GM23338 (cell line): Measurements from ENCODE around the gene STOX1.
"Not testable (repeated sequence)": the region's sequence is repeated elsewhere in the genome, so short reads cannot be mapped to it uniquely, and the experiment has no call there.

Experiments
- CREB1 ChIP-seq: fragments of 250-450 bp; sonication (Bioruptor Pico); IDR thresholded peaks from 2 replicates; pipeline ENCODE4 v1.5.0; 2020; ENCODE audit warnings: low read depth, mild to moderate bottlenecking, moderate library complexity
- EZH2 ChIP-seq: fragments of 200-600 bp; sonication (generic); IDR thresholded peaks from one replicate; pipeline ENCODE4 v1.8.0; 2017; ENCODE audit warnings: antibody characterized with exemption, mild to moderate bottlenecking, low read depth; ENCODE audit not compliant: unreplicated experiment
- EZH2phosphoT487 ChIP-seq: fragments of 200-600 bp; sonication (generic); IDR thresholded peaks from one replicate; pipeline ENCODE4 v1.8.1; 2018; ENCODE audit warnings: antibody characterized with exemption; ENCODE audit not compliant: unreplicated experiment
- POLR2AphosphoS5 ChIP-seq: IDR thresholded peaks from 2 replicates; pipeline ENCODE4 v1.6.1; 2016; ENCODE audit warnings: antibody characterized with exemption, low read depth
- ZNF114 ChIP-seq: fragments of 250-450 bp; sonication (Bioruptor Pico); IDR thresholded peaks from 2 replicates; pipeline ENCODE4 v1.5.0; 2020; ENCODE audit warnings: mild to moderate bottlenecking, moderate library complexity
- ZNF331 ChIP-seq: fragments of 250-450 bp; sonication (Bioruptor Pico); IDR thresholded peaks from 2 replicates; pipeline ENCODE4 v1.5.0; 2020; ENCODE audit warnings: low read depth, mild to moderate bottlenecking, moderate library complexity
- TF ChIP-seq, protein P1 (sequence below), 2 experiments: fragments of 200-600 bp in 1 of 2; sonication (generic) in 1 of 2; conservative IDR thresholded peaks; 2 replicates each; pipeline versions ENCODE4 v1.5.1 to v1.6.1; 2016 to 2017; ENCODE audit warnings: antibody characterized with exemption in 2 of 2, low read depth in 2 of 2, mild to moderate bottlenecking in 2 of 2, moderate library complexity in 1 of 2
- TF ChIP-seq, protein P2 (sequence below): IDR thresholded peaks from one replicate; pipeline ENCODE4 v1.6.1; 2018; ENCODE audit warnings: antibody characterized with exemption; ENCODE audit not compliant: unreplicated experiment
- TF ChIP-seq, protein P3 (sequence below): IDR thresholded peaks from 2 replicates; pipeline ENCODE4 v1.6.1; 2016; ENCODE audit warnings: antibody characterized with exemption

DNA sequence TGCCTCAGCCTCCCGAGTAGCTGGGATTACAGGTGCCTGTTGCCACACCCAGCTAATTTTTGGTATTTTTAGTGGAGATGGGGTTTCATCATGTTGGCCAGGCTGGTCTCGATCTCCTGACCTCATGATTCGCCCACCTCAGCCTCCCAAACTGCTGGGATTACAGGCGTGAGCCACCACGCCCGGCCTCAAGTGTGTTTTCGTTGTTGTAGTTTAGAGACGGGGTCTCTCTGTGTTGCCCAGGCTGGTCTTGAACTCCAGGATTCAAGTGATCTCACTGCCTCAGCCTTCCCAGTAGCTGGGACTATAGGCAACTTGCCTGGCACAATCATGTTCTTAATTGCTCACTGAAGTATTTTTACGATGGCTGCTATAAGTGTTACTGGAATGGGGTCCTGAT, 16.5 kb upstream of the STOX1 start:
- TF ChIP-seq, protein P1, sequence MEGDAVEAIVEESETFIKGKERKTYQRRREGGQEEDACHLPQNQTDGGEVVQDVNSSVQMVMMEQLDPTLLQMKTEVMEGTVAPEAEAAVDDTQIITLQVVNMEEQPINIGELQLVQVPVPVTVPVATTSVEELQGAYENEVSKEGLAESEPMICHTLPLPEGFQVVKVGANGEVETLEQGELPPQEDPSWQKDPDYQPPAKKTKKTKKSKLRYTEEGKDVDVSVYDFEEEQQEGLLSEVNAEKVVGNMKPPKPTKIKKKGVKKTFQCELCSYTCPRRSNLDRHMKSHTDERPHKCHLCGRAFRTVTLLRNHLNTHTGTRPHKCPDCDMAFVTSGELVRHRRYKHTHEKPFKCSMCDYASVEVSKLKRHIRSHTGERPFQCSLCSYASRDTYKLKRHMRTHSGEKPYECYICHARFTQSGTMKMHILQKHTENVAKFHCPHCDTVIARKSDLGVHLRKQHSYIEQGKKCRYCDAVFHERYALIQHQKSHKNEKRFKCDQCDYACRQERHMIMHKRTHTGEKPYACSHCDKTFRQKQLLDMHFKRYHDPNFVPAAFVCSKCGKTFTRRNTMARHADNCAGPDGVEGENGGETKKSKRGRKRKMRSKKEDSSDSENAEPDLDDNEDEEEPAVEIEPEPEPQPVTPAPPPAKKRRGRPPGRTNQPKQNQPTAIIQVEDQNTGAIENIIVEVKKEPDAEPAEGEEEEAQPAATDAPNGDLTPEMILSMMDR (conservative IDR thresholded peaks at IDR 0.05; ENCODE audit: low read depth in 2 of 2) = not testable (repeated sequence)
- TF ChIP-seq EZH2phosphoT487; CREB1 (CRISPR knock-in tag); EZH2; POLR2AphosphoS5; ZNF114 (CRISPR knock-in tag); ZNF331: not testable (repeated sequence)
- TF ChIP-seq, protein P2, sequence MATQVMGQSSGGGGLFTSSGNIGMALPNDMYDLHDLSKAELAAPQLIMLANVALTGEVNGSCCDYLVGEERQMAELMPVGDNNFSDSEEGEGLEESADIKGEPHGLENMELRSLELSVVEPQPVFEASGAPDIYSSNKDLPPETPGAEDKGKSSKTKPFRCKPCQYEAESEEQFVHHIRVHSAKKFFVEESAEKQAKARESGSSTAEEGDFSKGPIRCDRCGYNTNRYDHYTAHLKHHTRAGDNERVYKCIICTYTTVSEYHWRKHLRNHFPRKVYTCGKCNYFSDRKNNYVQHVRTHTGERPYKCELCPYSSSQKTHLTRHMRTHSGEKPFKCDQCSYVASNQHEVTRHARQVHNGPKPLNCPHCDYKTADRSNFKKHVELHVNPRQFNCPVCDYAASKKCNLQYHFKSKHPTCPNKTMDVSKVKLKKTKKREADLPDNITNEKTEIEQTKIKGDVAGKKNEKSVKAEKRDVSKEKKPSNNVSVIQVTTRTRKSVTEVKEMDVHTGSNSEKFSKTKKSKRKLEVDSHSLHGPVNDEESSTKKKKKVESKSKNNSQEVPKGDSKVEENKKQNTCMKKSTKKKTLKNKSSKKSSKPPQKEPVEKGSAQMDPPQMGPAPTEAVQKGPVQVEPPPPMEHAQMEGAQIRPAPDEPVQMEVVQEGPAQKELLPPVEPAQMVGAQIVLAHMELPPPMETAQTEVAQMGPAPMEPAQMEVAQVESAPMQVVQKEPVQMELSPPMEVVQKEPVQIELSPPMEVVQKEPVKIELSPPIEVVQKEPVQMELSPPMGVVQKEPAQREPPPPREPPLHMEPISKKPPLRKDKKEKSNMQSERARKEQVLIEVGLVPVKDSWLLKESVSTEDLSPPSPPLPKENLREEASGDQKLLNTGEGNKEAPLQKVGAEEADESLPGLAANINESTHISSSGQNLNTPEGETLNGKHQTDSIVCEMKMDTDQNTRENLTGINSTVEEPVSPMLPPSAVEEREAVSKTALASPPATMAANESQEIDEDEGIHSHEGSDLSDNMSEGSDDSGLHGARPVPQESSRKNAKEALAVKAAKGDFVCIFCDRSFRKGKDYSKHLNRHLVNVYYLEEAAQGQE = not testable (repeated sequence)
- TF ChIP-seq, protein P3, sequence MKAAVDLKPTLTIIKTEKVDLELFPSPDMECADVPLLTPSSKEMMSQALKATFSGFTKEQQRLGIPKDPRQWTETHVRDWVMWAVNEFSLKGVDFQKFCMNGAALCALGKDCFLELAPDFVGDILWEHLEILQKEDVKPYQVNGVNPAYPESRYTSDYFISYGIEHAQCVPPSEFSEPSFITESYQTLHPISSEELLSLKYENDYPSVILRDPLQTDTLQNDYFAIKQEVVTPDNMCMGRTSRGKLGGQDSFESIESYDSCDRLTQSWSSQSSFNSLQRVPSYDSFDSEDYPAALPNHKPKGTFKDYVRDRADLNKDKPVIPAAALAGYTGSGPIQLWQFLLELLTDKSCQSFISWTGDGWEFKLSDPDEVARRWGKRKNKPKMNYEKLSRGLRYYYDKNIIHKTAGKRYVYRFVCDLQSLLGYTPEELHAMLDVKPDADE = not testable (repeated sequence)
